ENCODE measurements around the gene B4GAT1.
"Not testable (repeated sequence)": the region's sequence is repeated elsewhere in the genome, so short reads cannot be mapped to it uniquely, and the experiment has no call there.

Gene B4GAT1

GRCh38 chr11:66328031-66328301 is 19.5 kb downstream of the B4GAT1 start:
- FAIRE-seq, result no peak

GRCh38 chr11:66327171-66328030 is 20.0 kb downstream of the B4GAT1 start:
- TF ChIP-seq POLR2A (IDR thresholded peaks at IDR 0.05; ENCODE audit: low read depth, low read length), result peak; percentile 30; the same call in 1 of the 2 replicates
- DNase-seq (ENCODE audit: insufficient read length, low spot score) (peak; percentile 82), FAIRE-seq (no peak)

More at GRCh38 chr11:66328031-66328301, 19.5 kb downstream of the B4GAT1 start:
- TF ChIP-seq POLR2A (IDR thresholded peaks at IDR 0.05; ENCODE audit: low read depth, low read length), result no peak; the same call in 1 of the 2 replicates
- no peak for DNase-seq (ENCODE audit: insufficient read length, low spot score)

- 0 out of 2 replicates have a peak, but pooled peaks have one; percentile 18 for TF ChIP-seq POLR2A (IDR thresholded peaks at IDR 0.05; ENCODE audit: low read depth, low read length)
- DNase-seq (ENCODE audit: insufficient read length, low spot score) (peak; percentile 76), FAIRE-seq (no peak)
These were observed 20.9 kb downstream of the B4GAT1 start for GRCh38 chr11:66326261-66327111.

- TF ChIP-seq POLR2A (IDR thresholded peaks at IDR 0.05; ENCODE audit: low read depth, low read length), result no peak
- DNase-seq (ENCODE audit: insufficient read length, low spot score) (no peak), FAIRE-seq (no peak)
These were observed 22.2 kb downstream of the B4GAT1 start for GRCh38 chr11:66325263-66325671.

GRCh38 chr11:66324664-66325063 is 22.8 kb downstream of the B4GAT1 start:
- no peak for DNase-seq (ENCODE audit: insufficient read length, low spot score)
- TF ChIP-seq POLR2A (IDR thresholded peaks at IDR 0.05; ENCODE audit: low read depth, low read length), result no peak
- FAIRE-seq, result no peak

- DNase-seq (ENCODE audit: insufficient read length, low spot score) (no peak), FAIRE-seq (no peak)
- no peak for TF ChIP-seq POLR2A (IDR thresholded peaks at IDR 0.05; ENCODE audit: low read depth, low read length)
These were observed 23.7 kb downstream of the B4GAT1 start for GRCh38 chr11:66323684-66324083.

- no peak for TF ChIP-seq POLR2A (IDR thresholded peaks at IDR 0.05; ENCODE audit: low read depth, low read length)
- no peak for FAIRE-seq
- no peak for DNase-seq (ENCODE audit: insufficient read length, low spot score)
These were observed 24.5 kb downstream of the B4GAT1 start for GRCh38 chr11:66322732-66323427.

GRCh38 chr11:66321606-66322005 is 25.8 kb downstream of the B4GAT1 start:
- no peak for TF ChIP-seq POLR2A (IDR thresholded peaks at IDR 0.05; ENCODE audit: low read depth, low read length)
- FAIRE-seq (no peak), DNase-seq (ENCODE audit: insufficient read length, low spot score) (no peak)

- DNase-seq (ENCODE audit: insufficient read length, low spot score); FAIRE-seq: not testable (repeated sequence)
These were observed 26.7 kb downstream of the B4GAT1 start for GRCh38 chr11:66320748-66321147.

GRCh38 chr11:66320289-66320688 is 27.1 kb downstream of the B4GAT1 start:
- not testable (repeated sequence) for FAIRE-seq

GRCh38 chr11:66318600-66318970 is 28.8 kb downstream of the B4GAT1 start:
- no peak for TF ChIP-seq POLR2A (IDR thresholded peaks at IDR 0.05; ENCODE audit: low read depth, low read length)

More at GRCh38 chr11:66320289-66320688, 27.1 kb downstream of the B4GAT1 start:
- DNase-seq (ENCODE audit: insufficient read length, low spot score), result not testable (repeated sequence)

GRCh38 chr11:66317723-66318599 is 29.5 kb downstream of the B4GAT1 start:
- FAIRE-seq, result no peak
- TF ChIP-seq POLR2A (IDR thresholded peaks at IDR 0.05; ENCODE audit: low read depth, low read length), result no peak
- no peak for DNase-seq (ENCODE audit: insufficient read length, low spot score)

More at GRCh38 chr11:66318600-66318970, 28.8 kb downstream of the B4GAT1 start:
- DNase-seq (ENCODE audit: insufficient read length, low spot score) (no peak), FAIRE-seq (no peak)

- FAIRE-seq (no peak), DNase-seq (ENCODE audit: insufficient read length, low spot score) (no peak)
- TF ChIP-seq POLR2A (IDR thresholded peaks at IDR 0.05; ENCODE audit: low read depth, low read length), result no peak
These were observed 30.1 kb downstream of the B4GAT1 start for GRCh38 chr11:66317322-66317722.

All from H54 (cell line).